ENCODE data around the gene RAX2.
"Not testable (repeated sequence)": the region's sequence is repeated elsewhere in the genome, so short reads cannot be mapped to it uniquely, and the experiment has no call there.

DNA sequence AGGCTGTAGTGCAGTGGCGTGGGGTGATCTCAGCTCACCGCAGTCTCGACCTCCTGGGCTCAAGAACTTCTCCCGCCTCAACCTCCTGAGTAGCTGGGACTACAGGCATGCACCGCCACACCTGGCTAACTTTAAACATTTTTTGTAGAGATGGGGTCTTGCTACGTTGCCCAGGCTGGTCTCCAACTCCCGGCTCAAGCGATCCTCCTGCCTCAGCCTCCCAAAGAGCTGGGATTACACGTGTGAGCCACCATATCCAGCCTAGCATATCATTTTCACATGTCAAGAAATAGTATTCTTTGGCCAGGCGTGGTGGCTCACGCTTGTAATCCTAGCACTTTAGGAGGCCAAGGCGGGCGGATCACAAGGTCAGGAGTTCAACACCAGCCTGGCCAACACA is 13.7 kb downstream of the RAX2 start:
- TF ChIP-seq KDM1A (IDR thresholded peaks at IDR 0.05; ENCODE audit: borderline replicate concordance); SMARCA5 (IDR thresholded peaks at IDR 0.05); EP300 (IDR thresholded peaks at IDR 0.05; ENCODE audit: borderline replicate concordance in 1 of 2, control insufficient read depth in 1 of 2, low read depth in 2 of 2, low read length in 2 of 2); HCFC1 (IDR thresholded peaks at IDR 0.05; ENCODE audit: low read length); YY1 (IDR thresholded peaks at IDR 0.05; ENCODE audit: low read depth, low read length); RBBP5 (conservative IDR thresholded peaks at IDR 0.05); POLR2A (IDR thresholded peaks at IDR 0.05; ENCODE audit: low read depth, low read length); EZH2 (IDR thresholded peaks at IDR 0.05; ENCODE audit: borderline replicate concordance, control insufficient read depth, low read depth, low read length); PML (IDR thresholded peaks at IDR 0.05; ENCODE audit: low read length); WRNIP1 (IDR thresholded peaks at IDR 0.05; ENCODE audit: borderline replicate concordance, low read depth, low read length): not testable (repeated sequence)
- TF ChIP-seq, protein P1, sequence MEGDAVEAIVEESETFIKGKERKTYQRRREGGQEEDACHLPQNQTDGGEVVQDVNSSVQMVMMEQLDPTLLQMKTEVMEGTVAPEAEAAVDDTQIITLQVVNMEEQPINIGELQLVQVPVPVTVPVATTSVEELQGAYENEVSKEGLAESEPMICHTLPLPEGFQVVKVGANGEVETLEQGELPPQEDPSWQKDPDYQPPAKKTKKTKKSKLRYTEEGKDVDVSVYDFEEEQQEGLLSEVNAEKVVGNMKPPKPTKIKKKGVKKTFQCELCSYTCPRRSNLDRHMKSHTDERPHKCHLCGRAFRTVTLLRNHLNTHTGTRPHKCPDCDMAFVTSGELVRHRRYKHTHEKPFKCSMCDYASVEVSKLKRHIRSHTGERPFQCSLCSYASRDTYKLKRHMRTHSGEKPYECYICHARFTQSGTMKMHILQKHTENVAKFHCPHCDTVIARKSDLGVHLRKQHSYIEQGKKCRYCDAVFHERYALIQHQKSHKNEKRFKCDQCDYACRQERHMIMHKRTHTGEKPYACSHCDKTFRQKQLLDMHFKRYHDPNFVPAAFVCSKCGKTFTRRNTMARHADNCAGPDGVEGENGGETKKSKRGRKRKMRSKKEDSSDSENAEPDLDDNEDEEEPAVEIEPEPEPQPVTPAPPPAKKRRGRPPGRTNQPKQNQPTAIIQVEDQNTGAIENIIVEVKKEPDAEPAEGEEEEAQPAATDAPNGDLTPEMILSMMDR (IDR thresholded peaks at IDR 0.05 in 2 of 3, conservative IDR thresholded peaks at IDR 0.05 in 1 of 3; ENCODE audit: control insufficient read depth in 2 of 3, extremely low read depth in 1 of 3, insufficient read depth in 1 of 3, low read depth in 3 of 3, low read length in 3 of 3): not testable (repeated sequence)
- TF ChIP-seq, protein P2, sequence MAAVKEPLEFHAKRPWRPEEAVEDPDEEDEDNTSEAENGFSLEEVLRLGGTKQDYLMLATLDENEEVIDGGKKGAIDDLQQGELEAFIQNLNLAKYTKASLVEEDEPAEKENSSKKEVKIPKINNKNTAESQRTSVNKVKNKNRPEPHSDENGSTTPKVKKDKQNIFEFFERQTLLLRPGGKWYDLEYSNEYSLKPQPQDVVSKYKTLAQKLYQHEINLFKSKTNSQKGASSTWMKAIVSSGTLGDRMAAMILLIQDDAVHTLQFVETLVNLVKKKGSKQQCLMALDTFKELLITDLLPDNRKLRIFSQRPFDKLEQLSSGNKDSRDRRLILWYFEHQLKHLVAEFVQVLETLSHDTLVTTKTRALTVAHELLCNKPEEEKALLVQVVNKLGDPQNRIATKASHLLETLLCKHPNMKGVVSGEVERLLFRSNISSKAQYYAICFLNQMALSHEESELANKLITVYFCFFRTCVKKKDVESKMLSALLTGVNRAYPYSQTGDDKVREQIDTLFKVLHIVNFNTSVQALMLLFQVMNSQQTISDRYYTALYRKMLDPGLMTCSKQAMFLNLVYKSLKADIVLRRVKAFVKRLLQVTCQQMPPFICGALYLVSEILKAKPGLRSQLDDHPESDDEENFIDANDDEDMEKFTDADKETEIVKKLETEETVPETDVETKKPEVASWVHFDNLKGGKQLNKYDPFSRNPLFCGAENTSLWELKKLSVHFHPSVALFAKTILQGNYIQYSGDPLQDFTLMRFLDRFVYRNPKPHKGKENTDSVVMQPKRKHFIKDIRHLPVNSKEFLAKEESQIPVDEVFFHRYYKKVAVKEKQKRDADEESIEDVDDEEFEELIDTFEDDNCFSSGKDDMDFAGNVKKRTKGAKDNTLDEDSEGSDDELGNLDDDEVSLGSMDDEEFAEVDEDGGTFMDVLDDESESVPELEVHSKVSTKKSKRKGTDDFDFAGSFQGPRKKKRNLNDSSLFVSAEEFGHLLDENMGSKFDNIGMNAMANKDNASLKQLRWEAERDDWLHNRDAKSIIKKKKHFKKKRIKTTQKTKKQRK (IDR thresholded peaks at IDR 0.05; ENCODE audit: low read depth, low read length): not testable (repeated sequence)
